Right lung (tissue), 5 donors: ENCODE data around the gene S100A12. TPM values are rescaled to one million over a fixed set of nuclear protein-coding genes. Genes with fewer than 3 reads are reported as not detected.
"Not testable (repeated sequence)": the region's sequence is repeated elsewhere in the genome, so short reads cannot be mapped to it uniquely, and the experiment has no call there.

ENCODE experiments used
- DNase-seq, 2 donors: peaks; one replicate each; pipeline ENCODE4 v3.0.0-alpha.2; 2013
- polyA plus RNA-seq, 5 donors: library from polyadenylated mRNA; unstranded; fragments of 120-200 nt; gene quantifications; one replicate each; pipeline versions ENCODE4 v1.2.1 to v1.2.3, GENCODE V29; 2013; ENCODE audit warnings: inconsistent platforms in 1 of 5, low replicate concordance in 1 of 5; ENCODE audit not compliant: insufficient read length in 5 of 5, insufficient read depth in 1 of 5

The S100A12 gene
- polyA plus RNA-seq, 5 donors: 1.2 to 3.8 (median 3.0) TPM

GRCh38 chr1:153353226-153353947 lies 22.0 kb downstream of the S100A12 start:
- DNase-seq: no peak

GRCh38 chr1:153352523-153352922 lies 22.9 kb downstream of the S100A12 start:
- peak; percentile 20 to 59 for DNase-seq

GRCh38 chr1:153350321-153350957 lies 25.0 kb downstream of the S100A12 start:
- no peak for DNase-seq

- DNase-seq: no peak
Measured at GRCh38 chr1:153349363-153350320, 25.8 kb downstream of the S100A12 start.

- no peak for DNase-seq
Measured at GRCh38 chr1:153348511-153349362, 26.7 kb downstream of the S100A12 start, which contains the start of gene PGLYRP4. Gene PGLYRP4, minus strand, starts transcription at chr1:153348841. Its CDS starts 909 bp downstream, at chr1:153347932.

- no peak for DNase-seq
Measured at GRCh38 chr1:153347856-153348255, 27.6 kb downstream of the S100A12 start.

- DNase-seq: not testable (repeated sequence)
Measured at GRCh38 chr1:153347049-153347448, 28.4 kb downstream of the S100A12 start.

GRCh38 chr1:153346077-153346723 lies 29.2 kb downstream of the S100A12 start:
- no peak for DNase-seq

GRCh38 chr1:153345187-153346076 lies 30.0 kb downstream of the S100A12 start:
- DNase-seq: no peak

- no peak for DNase-seq
Measured at GRCh38 chr1:153344718-153345025, 30.7 kb downstream of the S100A12 start.

GRCh38 chr1:153343811-153344717 lies 31.4 kb downstream of the S100A12 start:
- no peak for DNase-seq

GRCh38 chr1:153343040-153343681 lies 32.3 kb downstream of the S100A12 start:
- no peak for DNase-seq

- DNase-seq: no peak
Measured at GRCh38 chr1:153342178-153342577, 33.2 kb downstream of the S100A12 start.

GRCh38 chr1:153341431-153341934 lies 33.9 kb downstream of the S100A12 start:
- no peak for DNase-seq

GRCh38 chr1:153340356-153340755 lies 35.1 kb downstream of the S100A12 start:
- DNase-seq: no peak

- no peak for DNase-seq
Measured at GRCh38 chr1:153339802-153340201, 35.6 kb downstream of the S100A12 start.

- no peak for DNase-seq
Measured at GRCh38 chr1:153337980-153338853, 37.2 kb downstream of the S100A12 start.
